ENCODE results near the gene SYMPK.

SYMPK gene

DNA sequence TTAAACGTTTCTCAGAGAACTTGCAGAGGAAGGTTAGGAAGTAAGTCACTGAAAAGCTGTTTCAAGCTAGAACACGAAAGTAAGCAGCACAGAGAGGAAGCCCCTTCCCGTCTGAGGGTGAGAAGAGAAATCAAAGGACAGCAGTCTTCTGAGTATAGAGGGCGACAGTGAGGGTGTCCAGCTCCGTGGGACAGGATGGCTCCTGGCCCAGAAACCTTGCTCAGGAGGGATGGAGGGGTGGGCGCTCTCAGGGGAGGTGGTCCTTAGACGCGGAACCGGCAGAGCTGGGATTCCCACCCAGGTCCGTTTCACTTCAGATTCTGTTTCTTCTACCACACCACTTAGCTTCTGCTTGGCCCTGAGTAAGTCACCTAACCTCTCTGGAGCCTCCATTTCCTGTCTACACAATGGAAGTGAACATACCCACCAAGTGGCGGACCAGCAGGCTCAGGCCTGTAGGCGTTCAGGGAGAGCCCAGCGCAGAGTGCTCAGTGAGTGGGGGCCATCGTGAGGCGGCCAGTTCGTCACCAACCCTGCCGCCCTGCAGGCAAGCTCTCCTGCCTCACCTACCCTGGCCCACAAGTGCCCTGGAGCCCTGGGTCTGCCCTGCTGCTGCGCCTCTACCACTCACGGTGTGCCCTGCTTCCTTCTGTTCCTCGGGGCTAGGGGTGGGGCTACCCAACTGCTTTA is 42.4 kb downstream of the SYMPK start:
- H3K9me3 Mint-ChIP-seq = no peaks in the 10 kb centered on the region

GRCh38 chr19:45819769-45820168 is 43.2 kb downstream of the SYMPK start:
- intact Hi-C loops (cut with micrococcal nuclease) = loop anchor here (5.0 kb wide), 1 partner anchor 63 kb away; no protein-coding TSS in a partner anchor
- Mint-ChIP-seq H3K4me3 (no peak overlapping the region), H3K27ac (peak overlapping the region; percentile 7), H3K27me3 (peaks cover 24% of the 10 kb centered on the region), H3K9me3 (no peaks in the 10 kb centered on the region), H3K36me3 (ENCODE audit: low read depth) (peaks cover 94% of the 10 kb centered on the region), H3K4me1 (ENCODE audit: low read depth) (peaks cover 15% of the 10 kb centered on the region)

More for the DNA sequence above, 42.4 kb downstream of the SYMPK start:
- H3K27me3 Mint-ChIP-seq = peaks cover 16% of the 10 kb centered on the region
- peaks cover 100% of the 10 kb centered on the region for H3K36me3 Mint-ChIP-seq (ENCODE audit: low read depth)
- intact Hi-C loops (cut with micrococcal nuclease) = no loop called here
- H3K27ac Mint-ChIP-seq = no peak overlapping the region
- no peak overlapping the region for H3K4me3 Mint-ChIP-seq
- H3K4me1 Mint-ChIP-seq (ENCODE audit: low read depth) = peaks cover 13% of the 10 kb centered on the region

DNA sequence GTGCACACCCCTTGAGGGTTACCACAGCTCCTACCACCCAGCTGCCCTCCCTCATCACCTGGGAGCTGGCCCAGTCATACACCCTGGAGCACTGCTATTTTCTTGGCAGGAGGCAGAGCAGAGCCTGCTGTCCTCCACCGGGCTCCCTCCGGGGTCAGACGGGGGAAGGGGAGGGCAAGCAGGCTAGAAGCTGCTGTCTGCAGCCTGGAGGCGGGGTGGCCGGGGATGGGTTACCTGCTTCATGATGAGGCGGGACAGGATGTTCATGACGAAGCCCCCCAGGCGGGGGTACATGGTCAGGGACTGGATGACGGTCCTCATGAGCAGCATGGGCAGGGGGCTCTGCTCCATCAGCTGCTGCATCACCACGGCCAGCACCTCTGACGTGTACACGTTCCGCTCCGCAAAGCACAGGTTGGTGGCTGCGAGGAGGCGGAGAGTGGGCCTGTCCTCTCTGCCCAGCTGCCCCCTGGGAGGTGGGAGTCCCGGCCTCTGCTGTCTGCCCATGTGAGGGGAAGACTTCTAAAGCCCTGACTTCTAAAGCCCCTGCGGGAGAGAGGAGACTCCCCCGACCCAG is 45.1 kb downstream of the SYMPK start:
- H3K27ac Mint-ChIP-seq = no peak overlapping the region
- H3K27me3 Mint-ChIP-seq = peaks cover 43% of the 10 kb centered on the region
- no peaks in the 10 kb centered on the region for H3K9me3 Mint-ChIP-seq
- intact Hi-C loops (cut with micrococcal nuclease) = loop anchor here (5.0 kb wide), 1 partner anchor 64 kb away; no protein-coding TSS in a partner anchor
- peaks cover 75% of the 10 kb centered on the region for H3K36me3 Mint-ChIP-seq (ENCODE audit: low read depth)
- no peak overlapping the region for H3K4me3 Mint-ChIP-seq
- H3K4me1 Mint-ChIP-seq (ENCODE audit: low read depth) = peaks cover 15% of the 10 kb centered on the region

DNA sequence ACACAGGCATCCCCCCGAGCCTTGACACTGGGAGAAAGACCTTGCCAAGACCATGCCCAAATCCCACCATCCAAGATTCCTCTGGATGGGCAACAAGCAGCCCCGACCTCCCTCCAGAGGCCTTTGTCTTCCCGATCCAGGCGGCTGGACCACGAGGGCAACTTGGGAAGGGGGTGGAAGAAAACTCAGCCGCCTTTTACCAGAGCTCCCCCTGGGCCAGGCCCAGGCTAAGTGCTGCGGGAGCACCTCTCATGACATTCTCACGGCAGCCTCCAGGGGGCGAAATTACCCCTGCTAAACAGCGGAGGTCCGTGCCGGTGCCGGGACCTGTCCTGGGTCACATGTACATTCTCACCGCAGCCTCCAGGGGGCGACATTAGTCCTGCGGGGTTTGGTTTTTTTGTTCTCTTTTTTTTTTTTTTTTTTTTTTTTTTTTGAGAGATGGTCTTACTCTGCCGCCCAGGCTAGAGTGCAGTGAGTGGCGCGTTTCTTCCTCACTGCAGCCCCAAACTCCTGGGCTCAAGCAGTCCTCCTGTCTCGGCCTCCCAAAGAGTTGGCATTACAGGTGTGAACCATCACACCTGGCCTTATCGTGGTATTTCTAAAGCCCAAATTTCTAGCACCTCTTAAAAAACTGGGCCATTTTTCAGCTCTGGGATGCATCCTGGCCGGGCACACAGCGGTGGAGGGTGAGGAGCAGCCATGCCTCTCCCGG is 45.8 kb downstream of the SYMPK start:
- Mint-ChIP-seq H3K9me3 (no peaks in the 10 kb centered on the region), H3K36me3 (ENCODE audit: low read depth) (peaks cover 68% of the 10 kb centered on the region), H3K4me1 (ENCODE audit: low read depth) (peaks cover 15% of the 10 kb centered on the region), H3K27me3 (peaks cover 50% of the 10 kb centered on the region), H3K27ac (no peak overlapping the region), H3K4me3 (no peak overlapping the region)
- intact Hi-C loops (cut with micrococcal nuclease) = loop anchor here (5.0 kb wide), 1 partner anchor 65 kb away; no protein-coding TSS in a partner anchor

DNA sequence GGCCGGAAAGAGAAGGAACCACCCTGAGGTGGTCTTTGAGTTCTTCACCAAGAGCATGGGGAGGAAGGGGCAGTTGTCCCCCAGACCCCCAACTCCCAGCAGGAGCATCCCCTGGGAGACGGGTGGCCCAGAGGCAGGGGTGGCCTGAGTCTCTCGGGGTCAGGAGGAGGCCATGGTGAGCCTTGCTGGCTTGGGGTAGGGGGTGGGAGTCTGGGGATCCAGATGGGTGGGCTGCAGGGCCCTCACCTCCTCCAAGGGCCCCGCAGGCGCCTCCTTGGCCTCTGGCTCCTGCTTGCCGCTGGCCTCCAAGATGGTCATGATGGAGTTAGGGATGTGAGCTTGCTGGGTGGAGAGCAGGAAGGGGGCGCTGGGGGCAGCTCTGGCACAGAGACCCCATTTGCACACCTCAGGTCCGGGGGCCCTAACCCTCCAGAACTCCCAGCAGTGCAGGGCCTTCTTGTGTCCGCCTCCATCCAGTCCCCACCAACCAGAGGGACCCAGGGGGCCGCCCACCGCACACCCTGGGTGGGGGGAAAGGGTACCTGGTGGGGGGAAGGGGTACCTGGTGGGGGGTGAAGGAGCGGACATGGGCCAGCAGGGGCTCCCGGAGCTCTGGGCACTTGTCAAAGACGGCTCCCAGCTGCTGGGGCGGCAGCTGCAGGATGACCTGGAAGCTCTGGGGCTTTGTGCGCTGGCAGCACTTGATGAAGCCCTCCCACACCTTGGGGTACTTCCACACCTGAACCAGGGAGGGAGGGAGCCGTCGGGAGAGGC is 46.5 kb downstream of the SYMPK start:
- peak overlapping the region; percentile 25 for H3K27ac Mint-ChIP-seq
- no peak overlapping the region for H3K4me3 Mint-ChIP-seq

DNA sequence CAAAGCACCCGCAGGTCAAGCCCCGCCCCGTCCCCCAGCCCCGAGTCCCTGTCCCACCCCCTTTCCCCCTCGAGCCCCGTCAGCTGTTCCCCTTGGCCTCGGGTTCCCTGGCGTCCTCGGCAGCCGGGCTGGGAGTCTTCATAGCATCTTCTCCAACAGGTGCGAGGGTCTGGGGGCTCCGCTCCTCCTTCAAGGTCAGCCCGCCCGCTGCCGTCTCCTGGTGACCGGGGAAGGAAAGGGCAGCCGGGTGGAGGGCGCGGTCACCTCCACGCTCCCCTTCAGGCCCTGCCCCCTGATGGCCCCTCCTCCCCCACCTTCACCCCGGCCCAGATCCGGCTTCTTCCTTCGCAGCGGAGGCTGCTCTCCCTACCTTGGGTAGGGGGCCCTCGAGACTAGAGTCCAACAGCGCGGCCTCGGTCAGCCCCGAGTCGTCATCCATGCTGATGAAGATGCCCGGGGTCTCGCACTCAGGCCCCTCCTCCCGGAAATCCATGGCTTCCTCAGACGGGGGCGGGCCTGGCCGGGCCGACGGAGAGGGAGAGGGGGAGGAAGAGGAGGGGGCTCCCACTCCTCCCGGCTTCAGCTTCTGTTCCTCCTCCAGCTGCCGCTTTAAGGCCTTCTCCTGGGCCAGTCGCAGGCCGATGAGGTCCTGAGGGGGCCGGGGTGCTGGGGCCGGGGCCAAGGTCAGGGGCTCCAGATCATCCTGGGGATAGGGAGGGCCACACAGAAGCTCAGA is 47.3 kb downstream of the SYMPK start:
- Mint-ChIP-seq H3K4me1 (ENCODE audit: low read depth) (peaks cover 16% of the 10 kb centered on the region), H3K36me3 (ENCODE audit: low read depth) (peaks cover 53% of the 10 kb centered on the region), H3K27ac (peak overlapping the region; percentile 25), H3K27me3 (peaks cover 60% of the 10 kb centered on the region), H3K9me3 (no peaks in the 10 kb centered on the region), H3K4me3 (peak overlapping the region; percentile 58)
- intact Hi-C loops (cut with micrococcal nuclease) = loop anchor here (5.0 kb wide), 1 partner anchor 67 kb away; no protein-coding TSS in a partner anchor

More for the DNA sequence above, 46.5 kb downstream of the SYMPK start:
- Mint-ChIP-seq H3K9me3 (no peaks in the 10 kb centered on the region), H3K36me3 (ENCODE audit: low read depth) (peaks cover 61% of the 10 kb centered on the region), H3K4me1 (ENCODE audit: low read depth) (peaks cover 15% of the 10 kb centered on the region), H3K27me3 (peaks cover 53% of the 10 kb centered on the region)
- intact Hi-C loops (cut with micrococcal nuclease) = loop anchor here (5.0 kb wide), 1 partner anchor 66 kb away; no protein-coding TSS in a partner anchor

GRCh38 chr19:45814851-45815480 is 48.0 kb downstream of the SYMPK start, which contains the start of gene RSPH6A:
Gene RSPH6A, minus strand, starts transcription at chr19:45815308. Its CDS starts 132 bp downstream, at chr19:45815176.
- Mint-ChIP-seq H3K4me3 (peak within 1 kb of the TSS; percentile 58), H3K36me3 (ENCODE audit: low read depth) (peaks cover 46% of the 10 kb centered on the region), H3K27me3 (peaks cover 66% of the 10 kb centered on the region), H3K27ac (peak within 1 kb of the TSS; percentile 25), H3K4me1 (ENCODE audit: low read depth) (peaks cover 22% of the 10 kb centered on the region), H3K9me3 (no peaks in the 10 kb centered on the region)
- intact Hi-C loops (cut with micrococcal nuclease) = loop anchor here (5.0 kb wide), 1 partner anchor 67 kb away; no protein-coding TSS in a partner anchor

DNA sequence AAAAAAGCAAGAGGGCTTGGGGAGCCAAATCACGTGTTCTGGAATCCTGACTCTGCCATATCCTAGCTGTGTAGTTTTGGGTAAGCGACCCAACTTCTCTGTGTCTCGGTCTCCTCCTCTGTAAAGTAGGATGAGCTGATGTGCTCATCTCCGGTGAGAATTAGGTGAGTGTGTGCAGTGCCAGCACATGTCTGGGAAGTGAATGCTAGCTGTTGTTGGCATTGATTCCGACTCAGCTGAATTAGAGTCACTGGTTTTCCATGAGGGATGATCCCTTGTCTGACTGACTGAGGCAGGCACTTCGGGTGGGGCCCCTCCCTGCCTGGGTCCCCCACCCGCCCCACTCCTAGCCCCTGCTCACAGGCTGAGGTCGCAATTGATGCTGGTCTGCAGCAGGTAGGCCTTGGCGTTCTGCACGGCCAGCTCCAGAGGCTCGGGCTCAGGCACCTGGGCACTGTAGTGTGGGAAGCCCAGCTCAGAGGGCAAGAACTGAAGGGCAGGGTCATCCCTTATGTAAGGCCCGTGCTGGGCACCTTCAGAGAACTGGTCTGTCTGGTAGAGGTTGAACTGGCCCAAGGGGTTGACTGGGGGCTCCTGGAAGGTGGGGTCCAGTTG is 48.7 kb downstream of the SYMPK start:
- H3K9me3 Mint-ChIP-seq = no peaks in the 10 kb centered on the region
- H3K36me3 Mint-ChIP-seq (ENCODE audit: low read depth) = peaks cover 39% of the 10 kb centered on the region
- no peak overlapping the region for H3K27ac Mint-ChIP-seq
- H3K4me1 Mint-ChIP-seq (ENCODE audit: low read depth) = peaks cover 28% of the 10 kb centered on the region
- intact Hi-C loops (cut with micrococcal nuclease) = no loop called here
- H3K4me3 Mint-ChIP-seq = no peak overlapping the region
- H3K27me3 Mint-ChIP-seq = peaks cover 70% of the 10 kb centered on the region

GRCh38 chr19:45812297-45812696 is 50.6 kb downstream of the SYMPK start:
- H3K36me3 Mint-ChIP-seq (ENCODE audit: low read depth) = peaks cover 19% of the 10 kb centered on the region
- intact Hi-C loops (cut with micrococcal nuclease) = no loop called here
- peaks cover 25% of the 10 kb centered on the region for H3K4me1 Mint-ChIP-seq (ENCODE audit: low read depth)
- no peaks in the 10 kb centered on the region for H3K9me3 Mint-ChIP-seq
- no peak overlapping the region for H3K27ac Mint-ChIP-seq
- H3K4me3 Mint-ChIP-seq = no peak overlapping the region
- peaks cover 82% of the 10 kb centered on the region for H3K27me3 Mint-ChIP-seq

- Mint-ChIP-seq H3K4me3 (no peak overlapping the region), H3K9me3 (no peaks in the 10 kb centered on the region), H3K4me1 (ENCODE audit: low read depth) (peaks cover 26% of the 10 kb centered on the region), H3K36me3 (ENCODE audit: low read depth) (no peaks in the 10 kb centered on the region), H3K27me3 (peaks cover 77% of the 10 kb centered on the region), H3K27ac (no peak overlapping the region)
- intact Hi-C loops (cut with micrococcal nuclease) = no loop called here
Measured at GRCh38 chr19:45809643-45810159, 53.2 kb downstream of the SYMPK start.

- no peaks in the 10 kb centered on the region for H3K9me3 Mint-ChIP-seq
- H3K27ac Mint-ChIP-seq = no peak overlapping the region
- peaks cover 82% of the 10 kb centered on the region for H3K27me3 Mint-ChIP-seq
- H3K4me3 Mint-ChIP-seq = no peak overlapping the region
- intact Hi-C loops (cut with micrococcal nuclease) = no loop called here
- H3K4me1 Mint-ChIP-seq (ENCODE audit: low read depth) = peaks cover 25% of the 10 kb centered on the region
- no peaks in the 10 kb centered on the region for H3K36me3 Mint-ChIP-seq (ENCODE audit: low read depth)
Measured at GRCh38 chr19:45805719-45806118, 57.2 kb downstream of the SYMPK start.

- peaks cover 25% of the 10 kb centered on the region for H3K4me1 Mint-ChIP-seq (ENCODE audit: low read depth)
- intact Hi-C loops (cut with micrococcal nuclease) = no loop called here
- no peak overlapping the region for H3K4me3 Mint-ChIP-seq
- peaks cover 84% of the 10 kb centered on the region for H3K27me3 Mint-ChIP-seq
- no peak overlapping the region for H3K27ac Mint-ChIP-seq
- no peaks in the 10 kb centered on the region for H3K36me3 Mint-ChIP-seq (ENCODE audit: low read depth)
- H3K9me3 Mint-ChIP-seq = no peaks in the 10 kb centered on the region
Measured at GRCh38 chr19:45804959-45805230, 58.1 kb downstream of the SYMPK start.
